ENCODE data around the gene USP3.

The USP3 gene

GRCh38 chr15:63497642-63498467, 6.5 kb upstream of the USP3 start:
- DNase-seq, result peak; percentile 96

GRCh38 chr15:63499175-63499549, 5.2 kb upstream of the USP3 start:
- DNase-seq, result no peak

- no peak for DNase-seq
Measured at GRCh38 chr15:63499611-63500010, 4.8 kb upstream of the USP3 start.

DNA sequence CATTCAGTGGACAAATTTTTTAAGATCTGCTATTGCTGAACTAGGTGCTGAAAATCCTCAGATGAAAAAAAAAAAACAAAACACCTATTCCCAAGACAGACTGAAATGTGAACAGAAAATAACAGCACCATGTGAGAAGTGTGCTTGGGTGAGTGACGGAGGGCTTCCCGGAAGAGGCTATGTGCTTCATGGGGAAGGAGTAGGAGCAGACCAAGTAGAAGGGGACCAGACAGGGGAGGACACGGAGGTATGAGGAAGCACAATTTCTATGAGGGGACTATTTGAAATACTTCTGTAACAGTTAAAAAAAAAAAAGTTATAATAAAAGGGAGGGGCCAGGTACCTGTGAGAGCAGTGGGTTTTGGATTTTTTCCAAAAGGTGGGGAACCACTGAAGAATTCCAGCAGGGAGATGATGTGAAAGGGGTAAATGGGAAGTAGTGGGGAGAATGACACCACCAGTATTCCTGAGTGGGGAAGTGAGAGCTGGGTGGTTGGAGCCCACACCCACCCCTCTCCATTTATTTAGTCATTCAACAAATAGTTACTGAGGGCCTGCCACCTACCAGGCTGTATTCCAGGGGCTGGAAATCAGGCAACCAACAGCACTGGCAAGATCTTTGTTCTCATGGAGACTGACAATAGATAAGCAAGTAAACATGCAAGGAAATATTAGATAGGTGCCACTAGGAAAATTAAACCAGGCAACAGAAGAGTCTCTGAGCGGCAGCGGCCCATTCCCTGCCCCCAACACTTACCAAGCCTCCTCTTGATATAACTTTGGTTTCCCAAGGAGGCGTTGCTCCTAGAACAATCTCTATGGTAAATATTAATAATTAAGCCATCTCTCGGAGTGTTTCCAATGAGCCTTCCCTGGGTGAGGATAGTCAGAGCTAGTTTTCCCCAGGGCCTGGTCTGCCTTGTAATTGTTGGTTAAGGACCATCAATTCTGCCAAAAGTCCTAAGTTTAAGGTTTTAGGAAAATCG, 3.8 kb upstream of the USP3 start:
- peak; percentile 46 for DNase-seq

- no peak for DNase-seq
Measured at GRCh38 chr15:63501256-63502089, 2.9 kb upstream of the USP3 start.

DNA sequence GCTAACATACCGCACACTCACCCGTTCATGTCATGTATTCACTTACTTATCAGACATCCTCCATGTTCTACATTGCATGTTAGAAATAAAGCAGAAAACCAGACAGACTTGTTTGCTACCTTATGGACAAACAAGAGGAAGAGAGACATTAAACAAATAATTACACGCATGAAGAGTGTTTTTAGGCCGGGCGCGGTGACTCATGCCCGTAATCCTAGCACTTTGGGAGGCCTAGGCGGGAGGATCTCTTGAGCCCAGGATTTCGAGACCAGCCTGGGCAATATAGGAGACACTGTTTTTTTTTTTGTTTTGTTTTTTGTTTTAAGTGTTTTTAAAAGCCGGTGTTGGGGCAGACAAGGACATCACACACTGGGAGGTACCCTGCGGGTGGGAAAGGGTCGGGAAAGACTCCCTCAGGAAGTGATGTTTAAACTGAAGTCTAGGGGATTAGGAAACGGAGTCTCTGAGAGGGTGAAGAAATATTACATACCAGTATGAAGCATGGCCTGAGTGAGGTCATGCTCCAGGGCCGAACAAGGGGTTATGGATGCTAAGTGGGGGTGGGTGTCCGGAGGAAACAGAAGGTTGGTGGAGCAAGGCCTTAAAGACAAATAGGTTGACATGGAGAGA, 2.1 kb upstream of the USP3 start:
- peak; percentile 32 for DNase-seq

DNA sequence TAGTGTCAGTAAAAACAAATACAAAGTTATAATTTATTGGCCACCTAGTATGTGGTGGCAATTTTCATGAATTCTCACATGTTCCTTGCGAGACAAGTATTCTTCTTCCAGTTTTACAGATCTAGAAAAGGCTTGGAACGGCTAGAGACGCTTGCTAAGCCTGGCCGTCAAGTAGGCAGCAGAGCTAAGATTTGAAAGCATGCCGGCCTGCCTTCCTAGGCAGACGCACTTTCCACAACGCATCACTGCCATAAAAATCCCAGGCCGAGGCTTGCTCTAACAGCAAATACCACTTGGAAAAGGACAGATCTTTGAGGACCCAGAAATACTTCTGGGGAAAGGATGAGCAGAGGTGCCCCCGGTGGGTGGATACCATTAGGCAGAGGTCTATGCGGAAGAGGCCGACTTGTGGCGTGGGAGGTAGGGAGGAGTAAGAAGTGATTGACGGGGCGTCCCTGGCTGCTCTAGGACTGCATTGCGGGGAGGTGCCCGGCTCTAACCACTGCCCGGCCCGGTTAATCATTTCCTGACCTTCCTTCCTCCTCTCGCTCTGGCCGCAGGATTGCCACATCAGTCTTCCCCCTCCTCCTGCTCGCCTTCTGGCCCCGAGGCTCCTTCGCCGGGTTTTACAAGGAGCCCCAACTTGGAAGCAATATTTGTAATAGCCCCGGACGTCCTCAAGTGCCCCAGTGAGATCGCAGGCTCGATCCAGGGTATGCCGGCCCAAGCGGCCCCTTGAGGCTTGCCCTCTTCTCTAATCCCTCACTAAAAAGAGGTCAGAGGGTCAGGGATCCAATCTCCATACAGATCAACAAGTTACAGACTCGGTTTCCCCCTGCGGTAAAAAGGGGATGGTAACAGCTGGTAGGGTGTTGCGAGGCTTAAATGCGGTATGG, 1.3 kb upstream of the USP3 start:
- peak; percentile 99 for DNase-seq

GRCh38 chr15:63503739-63504246, 600 bp upstream of the USP3 start:
- DNase-seq, result peak; percentile 69

DNA sequence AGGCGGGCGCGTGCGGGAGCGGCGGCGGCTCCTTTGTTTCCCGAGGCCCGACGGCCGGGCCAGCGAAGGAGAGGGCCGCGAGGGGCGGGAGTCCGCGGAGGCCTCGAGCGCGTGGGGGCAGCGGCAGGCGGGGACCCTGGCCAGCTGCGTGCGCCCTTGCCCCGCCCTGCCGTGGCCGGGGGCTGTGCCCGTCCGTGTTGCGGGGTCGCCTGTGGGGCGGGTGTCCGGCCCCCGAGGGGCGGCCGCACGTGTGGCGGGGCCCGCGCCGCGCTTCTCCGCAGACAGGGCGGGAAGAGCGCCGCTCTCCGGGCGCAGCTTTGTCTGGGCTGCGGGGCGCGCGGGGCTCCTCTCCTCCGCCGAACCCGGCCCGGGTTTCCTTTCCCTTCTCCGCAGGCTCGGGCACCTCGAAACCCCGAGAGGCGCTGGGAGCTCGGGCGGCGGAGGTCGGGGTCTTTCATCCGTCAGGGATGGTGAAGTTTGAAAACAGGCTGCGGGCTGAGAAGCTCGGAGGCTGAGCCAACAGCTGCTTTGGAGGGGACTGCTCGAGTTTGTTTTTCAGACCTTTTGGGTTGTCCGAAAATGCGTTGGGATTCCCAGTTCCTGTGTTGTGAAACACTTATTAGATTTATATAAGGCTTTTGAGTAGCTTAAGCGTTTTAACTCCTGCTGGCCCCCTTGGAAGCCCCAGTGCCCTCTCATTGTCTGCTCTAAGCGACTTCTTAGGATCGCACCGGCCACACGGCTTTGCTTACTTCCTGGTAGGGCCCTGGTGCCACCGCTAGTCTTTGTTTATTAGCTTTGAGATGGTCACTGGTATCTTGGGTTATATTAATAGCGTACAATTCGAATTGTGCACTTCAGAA, 817 bp downstream of the USP3 start:
- peak; percentile 64 for DNase-seq

GRCh38 chr15:63505842-63506222, 1.4 kb downstream of the USP3 start:
- DNase-seq, result no peak

- peak; percentile 71 for DNase-seq
Measured at GRCh38 chr15:63506537-63507035, 2.2 kb downstream of the USP3 start.

- no peak for DNase-seq
Measured at GRCh38 chr15:63507878-63508818, 3.8 kb downstream of the USP3 start.

GRCh38 chr15:63509056-63509954, 4.9 kb downstream of the USP3 start:
- no peak for DNase-seq

GRCh38 chr15:63509955-63510940, 5.9 kb downstream of the USP3 start:
- peak; percentile 10 for DNase-seq

DNA sequence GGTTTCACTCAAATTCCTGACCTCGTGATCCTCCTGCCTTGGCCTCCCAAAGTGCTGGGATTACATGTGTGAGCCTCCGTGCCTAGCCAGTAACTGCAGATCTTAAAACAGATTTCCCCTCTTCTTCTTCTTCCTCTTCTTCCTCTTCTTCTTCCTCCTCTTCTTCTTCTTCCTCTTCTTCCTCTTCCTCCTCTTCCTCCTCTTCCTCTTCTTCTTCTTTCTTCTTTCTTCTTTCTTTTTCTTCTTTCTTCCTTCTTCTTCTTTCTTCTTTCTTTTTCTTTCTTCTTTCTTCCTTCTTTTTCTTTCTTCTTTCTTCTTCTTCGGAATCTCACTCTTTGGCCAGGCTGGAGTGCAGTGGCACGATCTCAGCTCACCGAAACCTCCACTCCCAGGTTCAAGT, 7.8 kb downstream of the USP3 start:
- no peak for DNase-seq

GRCh38 chr15:63513271-63513670, 8.9 kb downstream of the USP3 start:
- DNase-seq, result no peak
